Measurements from ENCODE around the gene LGI2. TPM values are rescaled to one million over a fixed set of nuclear protein-coding genes. Genes with fewer than 3 reads are reported as not detected.

Gene LGI2
- total and polyA plus RNA-seq, 2 of the 8 experiments (the other 6 are each of a cell fraction or from before 2014, with no cell fraction given) = 2.3 to 4.0 TPM

GRCh38 chr4:25060241-25060962, 29.7 kb upstream of the LGI2 start:
- H3K36me3 ChIP-seq (ENCODE audit: control insufficient read depth in 2 of 4, insufficient read depth in 4 of 4, low read length in 3 of 4) = no peaks in the 10 kb centered on the region
- H3K79me2 ChIP-seq (ENCODE audit: control insufficient read depth in 1 of 2, insufficient read depth in 2 of 2, low read length in 2 of 2) = no peaks in the 10 kb centered on the region
- no peak overlapping the region for H3K4me3 ChIP-seq (ENCODE audit: extremely low read depth in 1 of 4, insufficient read depth in 2 of 4, low read depth in 3 of 4, low read length in 4 of 4)
- no peak overlapping the region for H2BK12ac ChIP-seq (ENCODE audit: low read depth, low read length)
- no peak overlapping the region for H3K23ac ChIP-seq (ENCODE audit: insufficient read length)
- H3K27me3 ChIP-seq (replicated peaks in 1 of 4; ENCODE audit: control insufficient read depth in 3 of 4, extremely low read depth in 1 of 4, insufficient read depth in 3 of 4, low read length in 3 of 4) = no peaks in the 10 kb centered on the region
- no peak overlapping the region for H3K27ac ChIP-seq (ENCODE audit: low read depth, low read length)
- WGBS, 2 experiments (ENCODE audit: extremely low coverage in 1 of 2, insufficient coverage in 1 of 2, insufficient read length in 1 of 2, insufficient replicate concordance in 2 of 2, low coverage in 1 of 2, low lambda C conversion rate in 2 of 2, missing lambda C conversion rate in 1 of 2) = 95 to 100% methylated on average over 2 to 8 of the region's 8 CpGs
- no peaks in the 10 kb centered on the region for H3K9me3 ChIP-seq (ENCODE audit: insufficient read depth in 2 of 2, low read depth in 1 of 2, low read length in 1 of 2)
- H3K23me2 ChIP-seq (ENCODE audit: low read depth, low read length) = no peaks in the 10 kb centered on the region; the same call in 1 of the 2 replicates
- ChIA-PET CTCF (ENCODE audit: partially characterized antibody) (interaction anchor here (0.7 to 1.1 kb wide), 3 partner anchors 8 to 84 kb away, joined by 3 to 5 read pairs (median 3); no protein-coding TSS in a partner anchor), POLR2A (ENCODE audit: partially characterized antibody) (no interaction called here)
- H2BK15ac ChIP-seq (ENCODE audit: low read length) = no peak overlapping the region
- H3K4me2 ChIP-seq (ENCODE audit: insufficient read depth in 1 of 2, low read depth in 2 of 2, low read length in 2 of 2) = no peak overlapping the region
- H3K79me1 ChIP-seq (ENCODE audit: low read depth, low read length) = no peaks in the 10 kb centered on the region
- DNase-seq (ENCODE audit: low read depth in 1 of 2, low spot score in 2 of 2) = no peak
- no peak overlapping the region for H3K56ac ChIP-seq (replicated peaks; ENCODE audit: insufficient read length, low read depth, low read length)
- H3K18ac ChIP-seq (ENCODE audit: extremely low read depth, low read length) = no peak overlapping the region
- H2BK5ac ChIP-seq (ENCODE audit: low read depth, low read length) = no peak overlapping the region
- no peak for FAIRE-seq
- H4K20me1 ChIP-seq (replicated peaks in 1 of 2; ENCODE audit: control insufficient read depth in 1 of 2, insufficient read depth in 2 of 2, low read length in 2 of 2) = no peaks in the 10 kb centered on the region
- no peak overlapping the region for H2BK20ac ChIP-seq (ENCODE audit: low read length)
- no peak overlapping the region for H4K5ac ChIP-seq (ENCODE audit: insufficient read length, low read depth, low read length)
- H4K8ac ChIP-seq (ENCODE audit: extremely low read depth, insufficient read depth, low read length) = no peak overlapping the region
- H2AFZ ChIP-seq (ENCODE audit: low read length) = no peak overlapping the region
- peaks cover 0 to 10% (median 4%) of the 10 kb centered on the region in 4 experiments; a peak in 5 of 7 replicates for H3K4me1 ChIP-seq (replicated peaks in 1 of 4; ENCODE audit: control insufficient read depth in 3 of 4, insufficient read depth in 4 of 4, low read length in 3 of 4)
- no peak overlapping the region for H4K91ac ChIP-seq (replicated peaks; ENCODE audit: insufficient read length, low read length)
- no peak overlapping the region for H2BK120ac ChIP-seq (replicated peaks; ENCODE audit: low read depth, low read length)
- H2AK5ac ChIP-seq (ENCODE audit: low read depth, low read length) = no peak overlapping the region
- H3K14ac ChIP-seq (ENCODE audit: insufficient read length) = no peak overlapping the region
- H3K4ac ChIP-seq (replicated peaks; ENCODE audit: insufficient read length, low read depth, low read length) = no peak overlapping the region
- no peak overlapping the region for H3K9ac ChIP-seq (replicated peaks in 1 of 4; ENCODE audit: extremely low read depth in 1 of 4, low read depth in 3 of 4, low read length in 3 of 4)
- TF ChIP-seq JUND (IDR thresholded peaks at IDR 0.05; ENCODE audit: low read length) (no peak), TEAD4 (IDR thresholded peaks at IDR 0.05; ENCODE audit: low read depth, low read length) (no peak), USF2 (IDR thresholded peaks at IDR 0.05; ENCODE audit: low read length) (no peak), EGR1 (IDR thresholded peaks at IDR 0.05; ENCODE audit: borderline replicate concordance, low read depth, low read length) (no peak), HDAC6 (IDR thresholded peaks at IDR 0.05; ENCODE audit: low read depth, low read length) (no peak), CHD1 (IDR thresholded peaks at IDR 0.05; ENCODE audit: low read depth, low read length) (no peak), SP1 (IDR thresholded peaks at IDR 0.05; ENCODE audit: low read depth, low read length) (no peak), SP2 (IDR thresholded peaks at IDR 0.05; ENCODE audit: low read length) (no peak), RNF2 (IDR thresholded peaks at IDR 0.05; ENCODE audit: borderline replicate concordance, low read depth, low read length, missing control alignments, poor library complexity, severe bottlenecking) (no peak), ZNF274 (IDR thresholded peaks at IDR 0.05; ENCODE audit: borderline replicate concordance, extremely low read depth, low read length) (no peak), MAX (IDR thresholded peaks at IDR 0.05) (no peak), SP4 (IDR thresholded peaks at IDR 0.05; ENCODE audit: low read length) (no peak)

Measured in H1 (cell line).